K562 (cell line): ENCODE measurements around the gene HTR2C. TPM values are rescaled to one million over a fixed set of nuclear protein-coding genes. Genes with fewer than 3 reads are reported as not detected.

Experiments used
- CHD7 ChIP-seq: fragments of 200-600 bp; sonication (generic); IDR thresholded peaks from one replicate; pipeline ENCODE4 v1.6.1; 2012; ENCODE audit warnings: mild to moderate bottlenecking, low read depth, low read length, inconsistent platforms
- HNRNPUL1 ChIP-seq: fragments of 200-400 bp; formaldehyde crosslinking; IDR thresholded peaks from 2 replicates; pipeline ENCODE4 v1.6.1; 2017; ENCODE audit warnings: low read length
- KAT2B ChIP-seq: IDR thresholded peaks from one replicate; pipeline ENCODE4 v1.6.1; 2012; ENCODE audit warnings: low read depth, mild to moderate bottlenecking, control low read depth, inconsistent platforms, low read length, moderate library complexity
- L3MBTL2 ChIP-seq: fragments of 450-650 bp; IDR thresholded peaks from 2 replicates; pipeline ENCODE4 v1.6.1; 2016; ENCODE audit warnings: mild to moderate bottlenecking, moderate library complexity
- MBD2 ChIP-seq: sonication (generic); IDR thresholded peaks from 2 replicates; pipeline ENCODE4 v1.6.1; 2016; ENCODE audit warnings: low read depth, borderline replicate concordance
- PHF20 ChIP-seq: fragments of 450-650 bp; IDR thresholded peaks from 2 replicates; pipeline ENCODE4 v1.6.1; 2018; ENCODE audit not compliant: partially characterized antibody
- RBFOX2 ChIP-seq: fragments of 200-400 bp; formaldehyde crosslinking; IDR thresholded peaks from 2 replicates; pipeline ENCODE4 v1.6.1; 2017; ENCODE audit warnings: low read depth, mild to moderate bottlenecking, low read length, moderate library complexity
- TFAM ChIP-seq: fragments of 250-450 bp; sonication (Bioruptor Pico); conservative IDR thresholded peaks from 2 replicates; pipeline ENCODE4 v1.5.0; 2021; ENCODE audit warnings: mild to moderate bottlenecking, moderate library complexity
- ZNF449 ChIP-seq: fragments of 250-450 bp; sonication (Bioruptor Pico); IDR thresholded peaks from 2 replicates; pipeline ENCODE4 v1.8.0; 2022; ENCODE audit warnings: moderate library complexity, mild to moderate bottlenecking, inconsistent platforms
- ZNF561 ChIP-seq: fragments of 450-650 bp; formaldehyde crosslinking; conservative IDR thresholded peaks from 2 replicates; pipeline ENCODE4 v1.4.0; 2020; ENCODE audit warnings: mild to moderate bottlenecking, moderate library complexity
- ZNF830 ChIP-seq: fragments of 250-450 bp; sonication (Bioruptor Pico); IDR thresholded peaks from 2 replicates; pipeline ENCODE4 v1.5.0; 2021; ENCODE audit warnings: mild to moderate bottlenecking
- polyA plus RNA-seq, 8 experiments: library from polyadenylated mRNA; depleted of rRNA in 4 of 8; stranded (reverse) in 5 of 8; unstranded in 3 of 8; fragments of >200 nt; fragmentation: Nextera tagmentation in 2 of 8; fragmentation: Illumina TruSeq in 1 of 8; extraction: Ambion mirVana in 2 of 8; extraction: Trizol in 1 of 8; gene quantifications; 2 replicates each; pipeline versions ENCODE4 v1.2.1 to v1.2.3, GENCODE V29; 2011 to 2014; ENCODE audit warnings: inconsistent platforms in 1 of 8, missing spikeins in 1 of 8
- total RNA-seq, 7 experiments: library from RNA; depleted of rRNA in 6 of 7; stranded (reverse); fragments of >200 nt in 6 of 7; fragmentation: Illumina TruSeq in 2 of 7; extraction: Trizol in 2 of 7; gene quantifications; 2 replicates each; pipeline versions ENCODE4 v1.2.1 to v1.2.3, GENCODE V29; 2011 to 2021; ENCODE audit warnings: low replicate concordance in 1 of 7
- TF ChIP-seq, protein P1 (sequence below): fragments of 250-450 bp; sonication (Bioruptor Pico); IDR thresholded peaks from 2 replicates; pipeline ENCODE4 v1.8.0; 2022; ENCODE audit warnings: inconsistent platforms

HTR2C gene
- total and polyA plus RNA-seq, 9 of the 15 experiments (the other 6 are each of a cell fraction or from before 2014, with no cell fraction given) = 0.04 to 0.22 (median 0.10) TPM

- TF ChIP-seq CHD7 = no peak
- no peak for TF ChIP-seq PHF20
- no peak for TF ChIP-seq MBD2
- TF ChIP-seq KAT2B = no peak
- TF ChIP-seq ZNF561 (CRISPR knock-in tag) = no peak
- TF ChIP-seq RBFOX2 = no peak
- TF ChIP-seq ZNF830 (CRISPR knock-in tag) = no peak
- TF ChIP-seq, protein P1, sequence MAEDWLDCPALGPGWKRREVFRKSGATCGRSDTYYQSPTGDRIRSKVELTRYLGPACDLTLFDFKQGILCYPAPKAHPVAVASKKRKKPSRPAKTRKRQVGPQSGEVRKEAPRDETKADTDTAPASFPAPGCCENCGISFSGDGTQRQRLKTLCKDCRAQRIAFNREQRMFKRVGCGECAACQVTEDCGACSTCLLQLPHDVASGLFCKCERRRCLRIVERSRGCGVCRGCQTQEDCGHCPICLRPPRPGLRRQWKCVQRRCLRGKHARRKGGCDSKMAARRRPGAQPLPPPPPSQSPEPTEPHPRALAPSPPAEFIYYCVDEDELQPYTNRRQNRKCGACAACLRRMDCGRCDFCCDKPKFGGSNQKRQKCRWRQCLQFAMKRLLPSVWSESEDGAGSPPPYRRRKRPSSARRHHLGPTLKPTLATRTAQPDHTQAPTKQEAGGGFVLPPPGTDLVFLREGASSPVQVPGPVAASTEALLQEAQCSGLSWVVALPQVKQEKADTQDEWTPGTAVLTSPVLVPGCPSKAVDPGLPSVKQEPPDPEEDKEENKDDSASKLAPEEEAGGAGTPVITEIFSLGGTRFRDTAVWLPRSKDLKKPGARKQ (CRISPR knock-in tag) = no peak
- no peak for TF ChIP-seq L3MBTL2
- no peak for TF ChIP-seq TFAM (CRISPR knock-in tag)
- no peak for TF ChIP-seq ZNF449 (CRISPR knock-in tag)
- no peak for TF ChIP-seq HNRNPUL1
Observed at GRCh38 chrX:114797494-114797893, 213.6 kb downstream of the HTR2C start (continued).
